Smooth muscle cell (in vitro differentiated cells): ENCODE data around the gene ZNF532. TPM values are rescaled to one million over a fixed set of nuclear protein-coding genes. Genes with fewer than 3 reads are reported as not detected.

Experiments
- DNase-seq: peaks from one replicate; lab custom pipeline; 2025; ENCODE audit not compliant: unreplicated experiment; lab: John Stamatoyannopoulos, UW
- H2AFZ ChIP-seq: fragments of 200-600 bp; sonication (generic); 2 replicates; pipeline ENCODE4 v1.6.0; 2016; ENCODE audit warnings: antibody characterized with exemption, low read depth, mild to moderate bottlenecking
- H3F3A ChIP-seq: fragments of 200-600 bp; sonication (generic); 2 replicates; pipeline ENCODE4 v1.6.0; 2017; ENCODE audit warnings: antibody characterized with exemption, low read depth
- H3K27ac ChIP-seq: fragments of 200-600 bp; sonication (generic); 2 replicates; pipeline ENCODE4 v1.5.1; 2016; ENCODE audit warnings: low read depth, mild to moderate bottlenecking
- H3K27me3 ChIP-seq: fragments of 200-600 bp; sonication (generic); 2 replicates; pipeline ENCODE4 v1.6.1; 2016; ENCODE audit warnings: low read depth, mild to moderate bottlenecking
- H3K36me3 ChIP-seq: fragments of 200-600 bp; sonication (generic); 2 replicates; pipeline ENCODE4 v1.5.1; 2016; ENCODE audit warnings: low read depth
- H3K4me1 ChIP-seq: fragments of 200-600 bp; sonication (generic); 2 replicates; pipeline ENCODE4 v1.5.1; 2016; ENCODE audit warnings: low read depth
- H3K4me2 ChIP-seq: fragments of 200-600 bp; sonication (generic); 2 replicates; pipeline ENCODE4 v1.6.0; 2016; ENCODE audit warnings: mild to moderate bottlenecking
- H3K4me3 ChIP-seq: fragments of 200-600 bp; sonication (generic); 2 replicates; pipeline ENCODE4 v1.5.1; 2016; ENCODE audit warnings: mild to moderate bottlenecking
- H3K79me2 ChIP-seq: fragments of 200-600 bp; sonication (generic); 2 replicates; pipeline ENCODE4 v1.6.0; 2016; ENCODE audit warnings: low read depth, mild to moderate bottlenecking
- H3K9ac ChIP-seq: fragments of 200-600 bp; sonication (generic); 2 replicates; pipeline ENCODE4 v1.6.0; 2016; ENCODE audit warnings: low read depth
- H3K9me3 ChIP-seq: fragments of 200-600 bp; sonication (generic); replicated peaks from 2 replicates; pipeline ENCODE4 v1.5.1; 2016; ENCODE audit warnings: low read depth
- H4K20me1 ChIP-seq: fragments of 200-600 bp; sonication (generic); 2 replicates; pipeline ENCODE4 v1.6.0; 2016; ENCODE audit warnings: low read depth
- WGBS: methylation state at CpG from one replicate; pipeline ENCODE4 v1.1.7; 2016; ENCODE audit warnings: low lambda C conversion rate; 5-methylcytosine and 5-hydroxymethylcytosine counted together
- polyA plus RNA-seq: library from polyadenylated mRNA; unstranded; fragments of >200 nt; fragmentation: Nextera tagmentation; extraction: Ambion mirVana; gene quantifications from 2 replicates; pipeline ENCODE4 v1.2.1, GENCODE V29; 2016
- total RNA-seq: library from RNA; depleted of rRNA; stranded (reverse); fragments of >200 nt; gene quantifications from 2 replicates; pipeline ENCODE4 v1.2.3, GENCODE V29; 2014
- TF ChIP-seq, protein P1 (sequence below): fragments of 200-600 bp; sonication (generic); IDR thresholded peaks from 2 replicates; pipeline ENCODE4 v1.5.1; 2017; ENCODE audit warnings: borderline replicate concordance, mild to moderate bottlenecking, antibody characterized with exemption; ENCODE audit not compliant: insufficient read depth, poor library complexity, severe bottlenecking

Gene ZNF532
- total and polyA plus RNA-seq, 2 experiments from 2014 or later, result 31.6 to 126 TPM

DNA sequence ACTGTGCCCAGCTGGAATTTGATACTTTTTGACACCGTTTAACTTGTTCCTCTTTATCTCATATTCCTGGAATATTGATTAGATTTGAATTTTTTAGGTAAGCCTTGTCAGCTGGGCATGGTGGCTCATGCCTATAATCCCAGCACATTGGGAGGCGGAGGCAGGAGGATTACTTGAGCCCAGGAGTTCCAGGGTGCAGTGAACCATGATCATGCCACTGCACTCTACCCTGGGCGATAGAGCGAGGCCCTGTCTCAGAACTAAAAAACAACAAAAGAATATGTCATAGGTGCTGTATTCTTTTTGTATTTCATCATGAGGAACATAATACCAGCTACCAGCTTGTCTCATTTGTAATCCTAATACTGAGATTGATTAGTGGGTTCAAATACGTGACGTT lies 90.3 kb downstream of the ZNF532 start:
- peaks cover 39% of the 10 kb centered on the region for H3K79me2 ChIP-seq
- H3K27ac ChIP-seq, result no peak overlapping the region
- no peak overlapping the region for H3K4me2 ChIP-seq
- H3K9me3 ChIP-seq, result no peaks in the 10 kb centered on the region
- H3K36me3 ChIP-seq, result peaks cover 10% of the 10 kb centered on the region
- WGBS, result 98% methylated on average over 6 of the region's 6 CpGs
- H2AFZ ChIP-seq, result no peak overlapping the region
- no peak for DNase-seq
- H3K4me3 ChIP-seq, result no peak overlapping the region
- H3K9ac ChIP-seq, result no peak overlapping the region
- H3K27me3 ChIP-seq, result no peaks in the 10 kb centered on the region
- TF ChIP-seq, protein P1, sequence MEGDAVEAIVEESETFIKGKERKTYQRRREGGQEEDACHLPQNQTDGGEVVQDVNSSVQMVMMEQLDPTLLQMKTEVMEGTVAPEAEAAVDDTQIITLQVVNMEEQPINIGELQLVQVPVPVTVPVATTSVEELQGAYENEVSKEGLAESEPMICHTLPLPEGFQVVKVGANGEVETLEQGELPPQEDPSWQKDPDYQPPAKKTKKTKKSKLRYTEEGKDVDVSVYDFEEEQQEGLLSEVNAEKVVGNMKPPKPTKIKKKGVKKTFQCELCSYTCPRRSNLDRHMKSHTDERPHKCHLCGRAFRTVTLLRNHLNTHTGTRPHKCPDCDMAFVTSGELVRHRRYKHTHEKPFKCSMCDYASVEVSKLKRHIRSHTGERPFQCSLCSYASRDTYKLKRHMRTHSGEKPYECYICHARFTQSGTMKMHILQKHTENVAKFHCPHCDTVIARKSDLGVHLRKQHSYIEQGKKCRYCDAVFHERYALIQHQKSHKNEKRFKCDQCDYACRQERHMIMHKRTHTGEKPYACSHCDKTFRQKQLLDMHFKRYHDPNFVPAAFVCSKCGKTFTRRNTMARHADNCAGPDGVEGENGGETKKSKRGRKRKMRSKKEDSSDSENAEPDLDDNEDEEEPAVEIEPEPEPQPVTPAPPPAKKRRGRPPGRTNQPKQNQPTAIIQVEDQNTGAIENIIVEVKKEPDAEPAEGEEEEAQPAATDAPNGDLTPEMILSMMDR, result no peak
- no peaks in the 10 kb centered on the region for H3K4me1 ChIP-seq
- no peaks in the 10 kb centered on the region for H3F3A ChIP-seq
- peaks cover 5% of the 10 kb centered on the region for H4K20me1 ChIP-seq

DNA sequence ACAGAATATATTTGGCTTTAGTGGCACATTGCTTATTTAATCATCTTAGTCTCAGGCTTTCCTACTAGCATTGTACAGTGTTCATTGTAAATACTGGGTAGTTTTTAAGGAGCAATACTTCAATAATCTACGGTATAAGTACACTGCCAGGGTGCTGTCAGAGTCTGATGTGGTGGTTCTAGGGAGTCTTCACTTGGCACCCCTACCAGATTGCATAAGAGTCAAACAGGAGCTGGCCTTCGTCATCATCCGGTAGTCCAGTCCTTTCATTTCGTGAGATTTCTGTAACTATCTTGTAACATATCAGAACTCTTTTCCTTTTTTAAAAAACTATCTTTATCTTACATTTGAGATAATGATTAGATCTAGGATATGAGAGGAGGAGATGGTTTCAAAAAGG lies 91.1 kb downstream of the ZNF532 start:
- 97% methylated on average over 4 of the region's 4 CpGs for WGBS

DNA sequence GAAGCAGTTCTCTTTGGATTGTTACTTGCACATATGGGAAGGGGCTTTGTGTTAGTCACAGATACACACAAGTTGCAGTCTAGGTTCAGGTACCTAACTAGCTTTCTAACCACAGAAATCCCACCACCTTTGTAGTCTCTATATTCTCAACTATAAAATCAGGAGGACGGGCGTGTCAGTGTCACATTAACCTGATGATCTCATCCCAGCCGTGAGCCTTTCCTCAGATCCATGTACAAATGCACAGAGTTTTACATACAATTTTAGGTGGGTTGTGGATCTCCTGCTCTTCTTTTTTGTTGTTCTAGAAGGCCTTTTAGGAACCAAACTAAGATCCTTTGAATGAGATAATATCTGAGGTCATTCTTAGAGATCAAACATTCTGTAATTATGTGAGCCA lies 94.0 kb downstream of the ZNF532 start:
- H3K27me3 ChIP-seq, result no peaks in the 10 kb centered on the region
- H3K9ac ChIP-seq, result no peak overlapping the region
- no peaks in the 10 kb centered on the region for H3K4me1 ChIP-seq
- H3K36me3 ChIP-seq, result peaks cover 10% of the 10 kb centered on the region
- H3F3A ChIP-seq, result peaks cover 3% of the 10 kb centered on the region
- H3K4me2 ChIP-seq, result no peak overlapping the region
- TF ChIP-seq, protein P1, result no peak
- no peak for DNase-seq
- peaks cover 30% of the 10 kb centered on the region for H3K79me2 ChIP-seq
- 75% methylated on average over 3 of the region's 3 CpGs for WGBS
- no peak overlapping the region for H3K4me3 ChIP-seq
- H4K20me1 ChIP-seq, result peaks cover 5% of the 10 kb centered on the region
- H3K9me3 ChIP-seq, result no peaks in the 10 kb centered on the region
- peak overlapping the region; percentile 58 for H3K27ac ChIP-seq
- no peak overlapping the region for H2AFZ ChIP-seq

More for the DNA sequence above, 91.1 kb downstream of the ZNF532 start:
- Histone ChIP-seq H3K4me1 (no peaks in the 10 kb centered on the region), H3K4me2 (no peak overlapping the region), H3K36me3 (peaks cover 10% of the 10 kb centered on the region), H2AFZ (no peak overlapping the region), H3K4me3 (no peak overlapping the region), H3K9me3 (no peaks in the 10 kb centered on the region), H3K79me2 (peaks cover 34% of the 10 kb centered on the region), H4K20me1 (peaks cover 5% of the 10 kb centered on the region), H3F3A (no peaks in the 10 kb centered on the region), H3K9ac (no peak overlapping the region), H3K27ac (no peak overlapping the region), H3K27me3 (no peaks in the 10 kb centered on the region)
- no peak for DNase-seq
- TF ChIP-seq, protein P1, result no peak

DNA sequence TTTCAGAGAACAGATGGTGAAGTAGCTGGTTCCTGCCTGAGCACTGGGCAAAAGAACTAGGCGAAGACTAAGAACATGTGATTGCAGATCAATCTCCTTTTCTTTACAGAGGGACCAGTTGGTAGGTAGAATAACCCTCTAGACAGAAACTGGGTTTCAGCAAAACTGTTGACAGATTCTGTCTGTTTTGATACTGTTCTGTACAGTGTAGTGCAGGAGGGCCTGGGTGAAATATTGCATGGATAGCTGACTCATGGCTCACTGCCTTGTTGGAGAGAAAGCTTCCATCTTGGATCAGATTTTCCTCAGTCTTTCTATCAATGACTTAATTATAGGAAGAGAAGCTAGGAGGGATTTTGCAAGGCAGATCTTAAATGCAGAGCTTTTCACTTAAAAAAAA lies 95.8 kb downstream of the ZNF532 start:
- Histone ChIP-seq H3K4me2 (no peak overlapping the region), H2AFZ (no peak overlapping the region), H3K4me1 (peaks cover 7% of the 10 kb centered on the region), H4K20me1 (peaks cover 16% of the 10 kb centered on the region), H3K4me3 (no peak overlapping the region), H3F3A (peaks cover 14% of the 10 kb centered on the region), H3K79me2 (peaks cover 26% of the 10 kb centered on the region), H3K27ac (no peak overlapping the region), H3K9ac (no peak overlapping the region), H3K9me3 (no peaks in the 10 kb centered on the region), H3K36me3 (peaks cover 5% of the 10 kb centered on the region), H3K27me3 (no peaks in the 10 kb centered on the region)
- TF ChIP-seq, protein P1, result no peak
- DNase-seq, result no peak
- 92% methylated on average over 1 of the region's 1 CpG for WGBS
